HepG2 (cell line): ENCODE measurements around the gene RAB3A. TPM values are rescaled to one million over a fixed set of nuclear protein-coding genes. Genes with fewer than 3 reads are reported as not detected.
A peak's percentile ranks its signal among the peaks of the same experiment; 100 is the strongest.

Experiments used
- ATM ChIP-seq: fragments of 450-650 bp; IDR thresholded peaks from 2 replicates; pipeline ENCODE4 v1.7.1; 2017; ENCODE audit warnings: mild to moderate bottlenecking, borderline replicate concordance
- DNMT1 ChIP-seq: sonication (generic); formaldehyde crosslinking; IDR thresholded peaks from 2 replicates; pipeline ENCODE4 v1.5.1; 2020; ENCODE audit warnings: mild to moderate bottlenecking, missing genetic modification reagents
- DNMT3B ChIP-seq: conservative IDR thresholded peaks from 2 replicates; pipeline ENCODE4 v1.6.1; 2016; ENCODE audit warnings: missing biosample characterization, control low read depth
- GTF2F1 ChIP-seq: fragments of 150-350 bp; IDR thresholded peaks from 2 replicates; pipeline ENCODE4 v1.6.1; 2014; ENCODE audit warnings: low read length
- HES4 ChIP-seq: sonication (generic); formaldehyde crosslinking; IDR thresholded peaks from 2 replicates; pipeline ENCODE4 v1.9.0; 2021; ENCODE audit warnings: mild to moderate bottlenecking, missing genetic modification reagents, borderline replicate concordance
- HOXA9 ChIP-seq: sonication (generic); formaldehyde crosslinking; IDR thresholded peaks from 2 replicates; pipeline ENCODE4 v1.8.1; 2022; ENCODE audit warnings: missing genetic modification reagents, mild to moderate bottlenecking, moderate library complexity, borderline replicate concordance
- KAT7 ChIP-seq: IDR thresholded peaks from 2 replicates; pipeline ENCODE4 v1.6.1; 2018; ENCODE audit warnings: borderline replicate concordance, missing compliant biosample characterization
- PHF20 ChIP-seq: sonication (generic); formaldehyde crosslinking; IDR thresholded peaks from 2 replicates; pipeline ENCODE4 v1.5.0; 2020; ENCODE audit warnings: mild to moderate bottlenecking, missing genetic modification reagents
- SAP130 ChIP-seq: IDR thresholded peaks from 2 replicates; pipeline ENCODE4 v1.6.1; 2016; ENCODE audit warnings: low read depth
- SRF ChIP-seq: IDR thresholded peaks from 2 replicates; pipeline ENCODE4 v1.6.1; 2011; ENCODE audit warnings: mild to moderate bottlenecking, low read depth, low read length, moderate library complexity
- SRSF1 ChIP-seq: fragments of 200-400 bp; formaldehyde crosslinking; optimal IDR thresholded peaks from 2 replicates; pipeline ENCODE3; 2017; ENCODE audit warnings: mild to moderate bottlenecking, low read depth, low read length, moderate library complexity
- TBL1XR1 ChIP-seq: fragments of 150-350 bp; IDR thresholded peaks from 2 replicates; pipeline ENCODE4 v1.6.1; 2014; ENCODE audit warnings: borderline replicate concordance, low read length; ENCODE audit not compliant: partially characterized antibody
- TBX2 ChIP-seq: sonication (generic); formaldehyde crosslinking; IDR thresholded peaks from 2 replicates; pipeline ENCODE4 v1.5.0; 2020; ENCODE audit warnings: missing genetic modification reagents, mild to moderate bottlenecking, borderline replicate concordance
- ZFP37 ChIP-seq: sonication (generic); formaldehyde crosslinking; IDR thresholded peaks from 2 replicates; pipeline ENCODE4 v1.4.0; 2020; ENCODE audit warnings: missing genetic modification reagents, borderline replicate concordance
- ZNF136 ChIP-seq: sonication (generic); formaldehyde crosslinking; IDR thresholded peaks from 2 replicates; pipeline ENCODE4 v1.8.1; 2022; ENCODE audit warnings: low read depth, mild to moderate bottlenecking, moderate library complexity, missing genetic modification reagents
- ZNF546 ChIP-seq: sonication (generic); formaldehyde crosslinking; conservative IDR thresholded peaks from 2 replicates; pipeline ENCODE4 v1.8.1; 2023; ENCODE audit warnings: mild to moderate bottlenecking, missing genetic modification reagents
- ZNF549 ChIP-seq: sonication (generic); formaldehyde crosslinking; IDR thresholded peaks from 2 replicates; pipeline ENCODE4 v1.5.0; 2020; ENCODE audit warnings: missing genetic modification reagents
- ZNF782 ChIP-seq: sonication (generic); formaldehyde crosslinking; IDR thresholded peaks from 2 replicates; pipeline ENCODE4 v1.4.0; 2020; ENCODE audit warnings: missing genetic modification reagents, mild to moderate bottlenecking, borderline replicate concordance
- ZNF841 ChIP-seq: sonication (generic); formaldehyde crosslinking; IDR thresholded peaks from 2 replicates; pipeline ENCODE4 v1.8.1; 2023; ENCODE audit warnings: missing genetic modification reagents, borderline replicate concordance
- polyA plus RNA-seq, 8 experiments: library from polyadenylated mRNA; depleted of rRNA in 3 of 8; stranded (reverse) in 7 of 8; unstranded in 1 of 8; fragments of >200 nt; fragmentation: Illumina TruSeq in 4 of 8; extraction: Trizol in 4 of 8; gene quantifications; 2 replicates each; pipeline versions ENCODE4 v1.2.1 to v1.2.3, GENCODE V29; 2011 to 2016; ENCODE audit warnings: low read depth in 4 of 8, missing spikeins in 1 of 8, mixed read lengths in 1 of 8; ENCODE audit not compliant: insufficient read depth in 1 of 8
- total RNA-seq, 5 experiments: library from RNA; depleted of rRNA; stranded (reverse); fragments of >200 nt; fragmentation: Illumina TruSeq; extraction: Trizol; gene quantifications; 2 replicates each; pipeline ENCODE4 v1.2.3, GENCODE V29; 2016; ENCODE audit warnings: low read depth in 1 of 5
- TF ChIP-seq, protein P1 (sequence below): fragments of 450-650 bp; IDR thresholded peaks from 2 replicates; pipeline ENCODE4 v1.6.1; 2017; ENCODE audit warnings: mild to moderate bottlenecking
- TF ChIP-seq, protein P2 (sequence below): sonication (generic); formaldehyde crosslinking; IDR thresholded peaks from 2 replicates; pipeline ENCODE4 v1.4.0; 2020; ENCODE audit warnings: missing genetic modification reagents
- TF ChIP-seq, protein P3 (sequence below): sonication (generic); formaldehyde crosslinking; IDR thresholded peaks from 2 replicates; pipeline ENCODE4 v1.8.0; 2022; ENCODE audit warnings: mild to moderate bottlenecking, missing genetic modification reagents, moderate library complexity
- TF ChIP-seq, protein P4 (sequence below): sonication (generic); formaldehyde crosslinking; IDR thresholded peaks from 2 replicates; pipeline ENCODE4 v1.4.0; 2020; ENCODE audit warnings: low read depth, mild to moderate bottlenecking, missing genetic modification reagents
- TF ChIP-seq, protein P5 (sequence below): sonication (generic); formaldehyde crosslinking; IDR thresholded peaks from 2 replicates; pipeline ENCODE4 v1.8.1; 2023; ENCODE audit warnings: mild to moderate bottlenecking, moderate library complexity, missing genetic modification reagents

Gene RAB3A
- total and polyA plus RNA-seq, 2 of the 13 experiments (the other 11 are each of a cell fraction or from before 2014, with no cell fraction given): 0.58 to 0.98 TPM

DNA sequence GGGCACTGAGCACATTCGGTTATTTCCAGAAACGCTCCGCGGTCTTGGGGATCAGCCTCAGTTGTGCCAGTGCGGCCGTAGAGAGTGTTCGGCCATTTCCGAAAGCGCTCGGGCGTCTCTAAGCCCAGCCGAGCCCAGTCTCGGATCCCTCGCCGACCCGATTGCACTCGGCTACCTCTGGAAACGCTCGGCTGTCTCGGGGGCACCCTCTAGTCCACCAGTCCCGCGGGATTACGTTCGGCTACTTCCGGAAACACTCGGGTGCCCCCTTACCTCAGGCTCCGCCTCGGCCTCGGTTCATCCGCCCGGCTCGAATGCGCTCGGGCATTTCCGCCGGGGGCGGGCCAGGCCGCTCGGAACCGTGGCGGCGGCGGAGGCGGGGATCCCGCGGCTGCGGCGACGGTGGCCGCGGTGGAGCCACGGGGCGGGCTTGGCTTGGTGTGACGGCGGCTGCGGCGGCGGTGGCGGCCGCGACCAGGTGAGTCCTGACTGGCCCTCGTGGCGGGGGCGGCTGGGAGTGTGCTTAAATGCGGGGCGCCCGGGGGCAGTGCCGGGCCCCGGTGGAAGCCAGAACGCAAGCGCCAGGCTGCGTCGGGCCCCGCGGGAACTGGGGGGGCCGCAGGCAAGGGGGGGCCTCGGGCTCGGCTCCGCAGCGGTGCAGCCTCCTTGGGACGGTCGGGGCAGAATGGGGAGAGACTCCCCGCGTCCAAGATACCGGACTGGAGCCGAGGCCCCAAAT lies 50.9 kb downstream of the RAB3A start, which contains the start of gene PIK3R2 (continued):
- TF ChIP-seq, protein P1, sequence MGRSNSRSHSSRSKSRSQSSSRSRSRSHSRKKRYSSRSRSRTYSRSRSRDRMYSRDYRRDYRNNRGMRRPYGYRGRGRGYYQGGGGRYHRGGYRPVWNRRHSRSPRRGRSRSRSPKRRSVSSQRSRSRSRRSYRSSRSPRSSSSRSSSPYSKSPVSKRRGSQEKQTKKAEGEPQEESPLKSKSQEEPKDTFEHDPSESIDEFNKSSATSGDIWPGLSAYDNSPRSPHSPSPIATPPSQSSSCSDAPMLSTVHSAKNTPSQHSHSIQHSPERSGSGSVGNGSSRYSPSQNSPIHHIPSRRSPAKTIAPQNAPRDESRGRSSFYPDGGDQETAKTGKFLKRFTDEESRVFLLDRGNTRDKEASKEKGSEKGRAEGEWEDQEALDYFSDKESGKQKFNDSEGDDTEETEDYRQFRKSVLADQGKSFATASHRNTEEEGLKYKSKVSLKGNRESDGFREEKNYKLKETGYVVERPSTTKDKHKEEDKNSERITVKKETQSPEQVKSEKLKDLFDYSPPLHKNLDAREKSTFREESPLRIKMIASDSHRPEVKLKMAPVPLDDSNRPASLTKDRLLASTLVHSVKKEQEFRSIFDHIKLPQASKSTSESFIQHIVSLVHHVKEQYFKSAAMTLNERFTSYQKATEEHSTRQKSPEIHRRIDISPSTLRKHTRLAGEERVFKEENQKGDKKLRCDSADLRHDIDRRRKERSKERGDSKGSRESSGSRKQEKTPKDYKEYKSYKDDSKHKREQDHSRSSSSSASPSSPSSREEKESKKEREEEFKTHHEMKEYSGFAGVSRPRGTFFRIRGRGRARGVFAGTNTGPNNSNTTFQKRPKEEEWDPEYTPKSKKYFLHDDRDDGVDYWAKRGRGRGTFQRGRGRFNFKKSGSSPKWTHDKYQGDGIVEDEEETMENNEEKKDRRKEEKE: no peak
- TF ChIP-seq ZNF841 (CRISPR knock-in tag): no peak
- no peak for TF ChIP-seq DNMT3B (CRISPR knock-in tag)
- no peak for TF ChIP-seq TBX2 (CRISPR knock-in tag)
- TF ChIP-seq ATM: no peak
- no peak for TF ChIP-seq HOXA9 (CRISPR knock-in tag)
- TF ChIP-seq GTF2F1: no peak
- TF ChIP-seq, protein P2, sequence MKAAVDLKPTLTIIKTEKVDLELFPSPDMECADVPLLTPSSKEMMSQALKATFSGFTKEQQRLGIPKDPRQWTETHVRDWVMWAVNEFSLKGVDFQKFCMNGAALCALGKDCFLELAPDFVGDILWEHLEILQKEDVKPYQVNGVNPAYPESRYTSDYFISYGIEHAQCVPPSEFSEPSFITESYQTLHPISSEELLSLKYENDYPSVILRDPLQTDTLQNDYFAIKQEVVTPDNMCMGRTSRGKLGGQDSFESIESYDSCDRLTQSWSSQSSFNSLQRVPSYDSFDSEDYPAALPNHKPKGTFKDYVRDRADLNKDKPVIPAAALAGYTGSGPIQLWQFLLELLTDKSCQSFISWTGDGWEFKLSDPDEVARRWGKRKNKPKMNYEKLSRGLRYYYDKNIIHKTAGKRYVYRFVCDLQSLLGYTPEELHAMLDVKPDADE (CRISPR knock-in tag): no peak; the same call in 1 of the 2 replicates
- TF ChIP-seq HES4 (CRISPR knock-in tag): peak; percentile 28; the same call in 1 of the 2 replicates
- TF ChIP-seq ZFP37 (CRISPR knock-in tag): no peak
- no peak for TF ChIP-seq KAT7 (CRISPR knock-in tag)
- no peak for TF ChIP-seq ZNF549 (CRISPR knock-in tag)
- peak; percentile 57 for TF ChIP-seq PHF20 (CRISPR knock-in tag)
- TF ChIP-seq ZNF136 (CRISPR knock-in tag): no peak
- TF ChIP-seq, protein P3, sequence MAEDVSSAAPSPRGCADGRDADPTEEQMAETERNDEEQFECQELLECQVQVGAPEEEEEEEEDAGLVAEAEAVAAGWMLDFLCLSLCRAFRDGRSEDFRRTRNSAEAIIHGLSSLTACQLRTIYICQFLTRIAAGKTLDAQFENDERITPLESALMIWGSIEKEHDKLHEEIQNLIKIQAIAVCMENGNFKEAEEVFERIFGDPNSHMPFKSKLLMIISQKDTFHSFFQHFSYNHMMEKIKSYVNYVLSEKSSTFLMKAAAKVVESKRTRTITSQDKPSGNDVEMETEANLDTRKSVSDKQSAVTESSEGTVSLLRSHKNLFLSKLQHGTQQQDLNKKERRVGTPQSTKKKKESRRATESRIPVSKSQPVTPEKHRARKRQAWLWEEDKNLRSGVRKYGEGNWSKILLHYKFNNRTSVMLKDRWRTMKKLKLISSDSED: no peak
- TF ChIP-seq, protein P4, sequence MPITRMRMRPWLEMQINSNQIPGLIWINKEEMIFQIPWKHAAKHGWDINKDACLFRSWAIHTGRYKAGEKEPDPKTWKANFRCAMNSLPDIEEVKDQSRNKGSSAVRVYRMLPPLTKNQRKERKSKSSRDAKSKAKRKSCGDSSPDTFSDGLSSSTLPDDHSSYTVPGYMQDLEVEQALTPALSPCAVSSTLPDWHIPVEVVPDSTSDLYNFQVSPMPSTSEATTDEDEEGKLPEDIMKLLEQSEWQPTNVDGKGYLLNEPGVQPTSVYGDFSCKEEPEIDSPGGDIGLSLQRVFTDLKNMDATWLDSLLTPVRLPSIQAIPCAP: no peak
- peak; percentile 55 for TF ChIP-seq SRSF1
- TF ChIP-seq SAP130 (CRISPR knock-in tag): peak; percentile 70
- TF ChIP-seq ZNF546 (CRISPR knock-in tag): no peak; the same call in 1 of the 2 replicates
- TF ChIP-seq, protein P5, sequence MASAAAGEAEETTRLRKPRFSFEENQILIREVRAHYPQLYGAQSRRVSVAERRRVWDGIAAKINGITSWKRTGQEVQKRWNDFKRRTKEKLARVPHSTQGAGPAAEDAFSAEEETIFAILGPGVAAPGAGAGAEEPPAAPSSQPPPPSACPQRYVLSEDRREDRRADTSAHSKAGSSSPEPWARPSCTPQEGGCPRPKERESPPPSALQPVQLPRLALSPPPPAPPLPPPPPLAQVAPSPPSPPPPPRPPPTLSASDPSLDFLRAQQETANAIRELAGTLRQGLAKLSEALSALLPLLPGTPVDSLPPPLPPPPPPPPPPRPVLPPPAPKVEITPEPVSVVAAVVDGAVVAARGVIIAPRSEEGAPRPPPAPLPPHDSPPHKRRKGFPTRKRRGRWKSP (CRISPR knock-in tag): no peak
- TF ChIP-seq TBL1XR1: peak; percentile 34
- no peak for TF ChIP-seq DNMT1 (CRISPR knock-in tag)
- TF ChIP-seq ZNF782 (CRISPR knock-in tag): no peak
- no peak for TF ChIP-seq SRF
